ENCODE results near the gene RERE.

DNA sequence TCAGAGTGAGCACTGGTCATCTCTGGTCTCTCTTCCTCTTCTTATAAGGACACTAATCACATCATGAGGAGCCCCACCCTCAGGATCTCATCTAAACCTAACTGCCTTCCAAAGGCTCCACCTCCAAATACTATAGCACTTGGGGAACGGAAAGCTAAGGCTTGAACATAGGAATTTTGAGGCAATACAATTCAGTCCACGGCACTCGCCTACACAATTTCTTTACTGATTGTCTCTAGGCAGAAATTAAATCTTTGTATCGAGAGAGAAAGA is 127.3 kb downstream of the RERE start:
- TF ChIP-seq, protein P1, sequence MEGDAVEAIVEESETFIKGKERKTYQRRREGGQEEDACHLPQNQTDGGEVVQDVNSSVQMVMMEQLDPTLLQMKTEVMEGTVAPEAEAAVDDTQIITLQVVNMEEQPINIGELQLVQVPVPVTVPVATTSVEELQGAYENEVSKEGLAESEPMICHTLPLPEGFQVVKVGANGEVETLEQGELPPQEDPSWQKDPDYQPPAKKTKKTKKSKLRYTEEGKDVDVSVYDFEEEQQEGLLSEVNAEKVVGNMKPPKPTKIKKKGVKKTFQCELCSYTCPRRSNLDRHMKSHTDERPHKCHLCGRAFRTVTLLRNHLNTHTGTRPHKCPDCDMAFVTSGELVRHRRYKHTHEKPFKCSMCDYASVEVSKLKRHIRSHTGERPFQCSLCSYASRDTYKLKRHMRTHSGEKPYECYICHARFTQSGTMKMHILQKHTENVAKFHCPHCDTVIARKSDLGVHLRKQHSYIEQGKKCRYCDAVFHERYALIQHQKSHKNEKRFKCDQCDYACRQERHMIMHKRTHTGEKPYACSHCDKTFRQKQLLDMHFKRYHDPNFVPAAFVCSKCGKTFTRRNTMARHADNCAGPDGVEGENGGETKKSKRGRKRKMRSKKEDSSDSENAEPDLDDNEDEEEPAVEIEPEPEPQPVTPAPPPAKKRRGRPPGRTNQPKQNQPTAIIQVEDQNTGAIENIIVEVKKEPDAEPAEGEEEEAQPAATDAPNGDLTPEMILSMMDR (IDR thresholded peaks at IDR 0.05), result no peak
- no peak for TF ChIP-seq POLR2A (IDR thresholded peaks at IDR 0.05)
